HepG2 (cell line): ENCODE data around the gene DPYD.

ENCODE experiments used
- POLR2A ChIP-seq, 2 experiments: IDR thresholded peaks; 2 replicates each; pipeline ENCODE4 v1.6.1; 2011; ENCODE audit warnings: low read depth in 2 of 2, low read length in 2 of 2, mild to moderate bottlenecking in 1 of 2, moderate library complexity in 1 of 2; ENCODE audit not compliant: insufficient read depth in 1 of 2
- SMYD3 ChIP-seq: sonication (generic); formaldehyde crosslinking; IDR thresholded peaks from 2 replicates; pipeline ENCODE4 v1.8.1; 2023; ENCODE audit warnings: mild to moderate bottlenecking, missing genetic modification reagents
- ZSCAN21 ChIP-seq: sonication (generic); formaldehyde crosslinking; IDR thresholded peaks from 2 replicates; pipeline ENCODE4 v1.8.0; 2022; ENCODE audit warnings: mild to moderate bottlenecking, missing genetic modification reagents, moderate library complexity, borderline replicate concordance
- TF ChIP-seq, protein P1 (sequence below): sonication (generic); formaldehyde crosslinking; IDR thresholded peaks from 2 replicates; pipeline ENCODE4 v1.4.0; 2020; ENCODE audit warnings: low read depth, missing genetic modification reagents

DNA sequence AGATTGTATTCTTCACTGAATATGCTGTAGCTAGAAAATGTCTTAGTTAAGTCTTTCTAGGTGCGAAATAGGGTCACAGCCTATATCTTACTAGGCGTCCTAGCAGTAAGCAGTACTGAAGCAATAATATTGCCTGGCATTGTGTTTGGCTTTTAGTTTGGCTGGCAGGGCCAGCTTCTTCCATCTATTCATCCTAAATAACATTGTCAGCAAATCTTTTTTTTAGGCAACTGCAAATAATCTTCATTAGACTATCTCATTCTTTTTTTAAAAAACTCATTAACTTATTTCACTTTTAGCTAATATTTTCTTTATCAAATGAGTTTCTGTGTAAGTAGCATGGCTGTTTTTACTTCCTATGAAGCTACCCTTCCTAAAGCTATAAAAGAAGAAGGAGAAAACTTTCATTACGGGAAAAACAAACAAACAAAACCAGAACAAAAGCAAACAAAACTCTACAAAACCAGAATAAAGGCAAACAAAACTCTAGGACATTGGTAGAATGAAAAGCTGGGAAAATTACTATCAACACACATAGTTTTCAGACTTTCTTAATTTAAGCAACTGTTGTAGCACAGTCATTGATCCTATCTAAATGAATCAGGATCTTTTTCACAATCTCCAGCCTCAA lies 506.0 kb downstream of the DPYD start:
- TF ChIP-seq SMYD3 (CRISPR knock-in tag): no peak
- no peak for TF ChIP-seq POLR2A (IDR thresholded peaks at IDR 0.05; ENCODE audit: insufficient read depth in 1 of 2, low read depth in 2 of 2, low read length in 2 of 2)
- TF ChIP-seq, protein P1, sequence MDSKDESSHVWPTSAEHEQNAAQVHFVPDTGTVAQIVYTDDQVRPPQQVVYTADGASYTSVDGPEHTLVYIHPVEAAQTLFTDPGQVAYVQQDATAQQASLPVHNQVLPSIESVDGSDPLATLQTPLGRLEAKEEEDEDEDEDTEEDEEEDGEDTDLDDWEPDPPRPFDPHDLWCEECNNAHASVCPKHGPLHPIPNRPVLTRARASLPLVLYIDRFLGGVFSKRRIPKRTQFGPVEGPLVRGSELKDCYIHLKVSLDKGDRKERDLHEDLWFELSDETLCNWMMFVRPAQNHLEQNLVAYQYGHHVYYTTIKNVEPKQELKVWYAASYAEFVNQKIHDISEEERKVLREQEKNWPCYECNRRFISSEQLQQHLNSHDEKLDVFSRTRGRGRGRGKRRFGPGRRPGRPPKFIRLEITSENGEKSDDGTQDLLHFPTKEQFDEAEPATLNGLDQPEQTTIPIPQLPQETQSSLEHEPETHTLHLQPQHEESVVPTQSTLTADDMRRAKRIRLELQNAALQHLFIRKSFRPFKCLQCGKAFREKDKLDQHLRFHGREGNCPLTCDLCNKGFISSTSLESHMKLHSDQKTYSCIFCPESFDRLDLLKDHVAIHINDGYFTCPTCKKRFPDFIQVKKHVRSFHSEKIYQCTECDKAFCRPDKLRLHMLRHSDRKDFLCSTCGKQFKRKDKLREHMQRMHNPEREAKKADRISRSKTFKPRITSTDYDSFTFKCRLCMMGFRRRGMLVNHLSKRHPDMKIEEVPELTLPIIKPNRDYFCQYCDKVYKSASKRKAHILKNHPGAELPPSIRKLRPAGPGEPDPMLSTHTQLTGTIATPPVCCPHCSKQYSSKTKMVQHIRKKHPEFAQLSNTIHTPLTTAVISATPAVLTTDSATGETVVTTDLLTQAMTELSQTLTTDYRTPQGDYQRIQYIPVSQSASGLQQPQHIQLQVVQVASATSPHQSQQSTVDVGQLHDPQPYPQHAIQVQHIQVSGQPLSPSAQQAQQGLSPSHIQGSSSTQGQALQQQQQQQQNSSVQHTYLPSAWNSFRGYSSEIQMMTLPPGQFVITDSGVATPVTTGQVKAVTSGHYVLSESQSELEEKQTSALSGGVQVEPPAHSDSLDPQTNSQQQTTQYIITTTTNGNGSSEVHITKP (CRISPR knock-in tag): no peak
- no peak for TF ChIP-seq ZSCAN21 (CRISPR knock-in tag)
